B cell (primary cell): ENCODE measurements around the gene TMBIM4. TPM values are rescaled to one million over a fixed set of nuclear protein-coding genes. Genes with fewer than 3 reads are reported as not detected.

Source experiments
- ATAC-seq: fragments of 200-7000 bp; cut with Tn5 transposase; one replicate; pipeline ENCODE4 v1.10.0; 2021; ENCODE audit warnings: low read depth, mild to moderate bottlenecking, moderate number of reproducible peaks, moderate library complexity
- CTCF ChIA-PET: fragments of 350-600 bp; sonication (Branson Sonifier 250); formaldehyde crosslinking; loops from one replicate; lab custom pipeline; 2021; ENCODE audit warnings: antibody characterized with exemption, inconsistent platforms; lab: Charles Lee
- POLR2A ChIA-PET: fragments of 350-600 bp; sonication (Branson Sonifier 250); formaldehyde crosslinking; loops from one replicate; lab custom pipeline; 2021; ENCODE audit warnings: antibody characterized with exemption; lab: Charles Lee
- DNase-seq: peaks from one replicate; pipeline ENCODE4 v3.0.0; 2013
- H2AFZ ChIP-seq: 2 replicates; pipeline ENCODE4 v1.6.1; 2012; ENCODE audit warnings: mild to moderate bottlenecking, low read depth, low read length; ENCODE audit not compliant: insufficient read depth, poor library complexity, severe bottlenecking
- H3K27ac ChIP-seq, 2 donors: 1 replicate in 1 of 2; 2 replicates in 1 of 2; pipeline ENCODE4 v1.5.1; 2012 to 2013; ENCODE audit warnings: low read length in 2 of 2, mild to moderate bottlenecking in 2 of 2, moderate library complexity in 1 of 2
- H3K27me3 ChIP-seq, 4 experiments: fragments of 200-600 bp in 1 of 4; sonication (generic) in 1 of 4; replicated peaks in 1 of 4; 1 replicate in 2 of 4; 2 replicates in 2 of 4; pipeline versions ENCODE4 v1.6.1 to v1.7.0; 2013 to 2016; ENCODE audit warnings: low read length in 3 of 4, mild to moderate bottlenecking in 2 of 4, mixed read lengths in 1 of 4, moderate library complexity in 1 of 4; ENCODE audit not compliant: insufficient read depth in 4 of 4, control insufficient read depth in 3 of 4; ENCODE audit errors: control extremely low read depth in 1 of 4
- H3K36me3 ChIP-seq, 2 experiments: replicated peaks in 1 of 2; 1 replicate in 1 of 2; 2 replicates in 1 of 2; pipeline versions ENCODE4 v1.6.1 to v1.7.1; 2013; ENCODE audit warnings: low read length in 1 of 2; ENCODE audit not compliant: insufficient read depth in 2 of 2, control insufficient read depth in 1 of 2; ENCODE audit errors: control extremely low read depth in 1 of 2, extremely low read depth in 1 of 2
- H3K4me1 ChIP-seq, 2 donors: fragments of 200-600 bp in 1 of 2; sonication (generic) in 1 of 2; 1 replicate in 1 of 2; 2 replicates in 1 of 2; pipeline versions ENCODE4 v1.5.1 to v1.6.1; 2013 to 2017; ENCODE audit warnings: low read length in 2 of 2; ENCODE audit not compliant: control insufficient read depth in 2 of 2, insufficient read depth in 2 of 2
- H3K4me2 ChIP-seq: replicated peaks from 2 replicates; pipeline ENCODE3; 2012; ENCODE audit warnings: mild to moderate bottlenecking, low read depth, low read length; ENCODE audit not compliant: poor library complexity, severe bottlenecking
- H3K4me3 ChIP-seq, 5 experiments: fragments of 200-600 bp in 1 of 5; sonication (generic) in 1 of 5; 1 replicate in 3 of 5; 2 replicates in 2 of 5; pipeline versions ENCODE4 v1.5.1 to v1.7.0; 2011 to 2016; ENCODE audit warnings: low read length in 4 of 5, mild to moderate bottlenecking in 4 of 5, low read depth in 2 of 5, control low read depth in 1 of 5, moderate library complexity in 1 of 5; ENCODE audit not compliant: insufficient read depth in 1 of 5; ENCODE audit errors: control extremely low read depth in 1 of 5, extremely low read depth in 1 of 5
- H3K79me2 ChIP-seq: fragments of 200-600 bp; sonication (generic); one replicate; pipeline ENCODE4 v1.6.0; 2016; ENCODE audit warnings: low read length; ENCODE audit not compliant: control insufficient read depth, insufficient read depth
- H3K9ac ChIP-seq: fragments of 200-600 bp; sonication (generic); 2 replicates; pipeline ENCODE4 v1.6.1; 2017; ENCODE audit warnings: mild to moderate bottlenecking, low read length, moderate library complexity
- H3K9me3 ChIP-seq, 3 donors: one replicate each; pipeline versions ENCODE4 v1.6.1 to v1.7.1; 2013; ENCODE audit warnings: low read length in 2 of 3; ENCODE audit not compliant: control insufficient read depth in 2 of 3, insufficient read depth in 1 of 3; ENCODE audit errors: control extremely low read depth in 1 of 3
- H4K20me1 ChIP-seq: 2 replicates; pipeline ENCODE4 v1.6.0; 2012; ENCODE audit warnings: mild to moderate bottlenecking, low read length; ENCODE audit not compliant: insufficient read depth, control insufficient read depth, poor library complexity, severe bottlenecking
- H3K27ac Mint-ChIP-seq: one replicate; pipeline ENCODE4 v1.8.0; 2021; ENCODE audit warnings: mixed read lengths
- H3K27me3 Mint-ChIP-seq: one replicate; pipeline ENCODE4 v1.8.0; 2021; ENCODE audit warnings: mixed read lengths
- H3K4me1 Mint-ChIP-seq: one replicate; pipeline ENCODE4 v1.8.0; 2021; ENCODE audit warnings: mixed read lengths
- H3K4me3 Mint-ChIP-seq: one replicate; pipeline ENCODE4 v1.8.0; 2021; ENCODE audit warnings: mixed read lengths
- H3K9me3 Mint-ChIP-seq: one replicate; pipeline ENCODE4 v1.8.0; 2022; ENCODE audit warnings: mixed read lengths; ENCODE audit not compliant: insufficient read depth
- EZH2 ChIP-seq: IDR thresholded peaks from 2 replicates; pipeline ENCODE4 v1.6.1; 2012; ENCODE audit warnings: borderline replicate concordance, low read depth, mild to moderate bottlenecking, moderate library complexity, low read length; ENCODE audit not compliant: insufficient read depth, poor library complexity, severe bottlenecking
- WGBS: methylation state at CpG from one replicate; pipeline ENCODE4 v1.1.5; 2013; ENCODE audit warnings: missing lambda C conversion rate; ENCODE audit not compliant: insufficient coverage; 5-methylcytosine and 5-hydroxymethylcytosine counted together
- intact Hi-C: fragments of 100-400 bp; cut with micrococcal nuclease; formaldehyde crosslinking; loops from one replicate; pipeline ENCODE4 v1.10.0; 2022
- polyA plus RNA-seq: library from polyadenylated mRNA; depleted of rRNA; stranded (reverse); fragments of >200 nt; gene quantifications from 2 replicates; pipeline ENCODE4 v1.2.3, GENCODE V29; 2012
- total RNA-seq, 2 donors: library from RNA; stranded (reverse); fragments of 120-200 nt in 1 of 2; gene quantifications; 1 replicate in 1 of 2; 2 replicates in 1 of 2; pipeline versions ENCODE4 v1.2.3 to v1.2.4, GENCODE V29; 2013 to 2022
- TF ChIP-seq, protein P1 (sequence below): fragments of 200-600 bp; IDR thresholded peaks from one replicate; pipeline ENCODE4 v1.8.0; 2022; ENCODE audit warnings: antibody characterized with exemption, mild to moderate bottlenecking

TMBIM4 gene
- total and polyA plus RNA-seq, 2 donors (not counting 1 experiment from before 2014, with no cell fraction given): 85.1 to 88.1 TPM

GRCh38 chr12:66143868-66144267 is 25.9 kb downstream of the TMBIM4 start:
- Histone ChIP-seq H3K4me1 (peaks cover 5 to 17% of the 10 kb centered on the region in 2 donors), H3K36me3 (peaks cover 18 to 71% of the 10 kb centered on the region in 2 experiments), H3K27me3 (no peaks in the 10 kb centered on the region), H3K79me2 (peaks cover 29% of the 10 kb centered on the region), H3K4me3 (no peak overlapping the region), H4K20me1 (peaks cover 29% of the 10 kb centered on the region), H2AFZ (no peak overlapping the region), H3K4me2 (no peak overlapping the region), H3K9me3 (peaks cover 3 to 19% (median 3%) of the 10 kb centered on the region in 3 donors), H3K9ac (no peak overlapping the region), H3K27ac (peak overlapping the region in 1 of 2 donors; percentile 71)
- H3K4me1 Mint-ChIP-seq: peaks cover 17% of the 10 kb centered on the region
- intact Hi-C loops: loop anchor here (10.0 kb wide), 1 partner anchor 551 kb away; no protein-coding TSS in a partner anchor
- TF ChIP-seq, protein P1, sequence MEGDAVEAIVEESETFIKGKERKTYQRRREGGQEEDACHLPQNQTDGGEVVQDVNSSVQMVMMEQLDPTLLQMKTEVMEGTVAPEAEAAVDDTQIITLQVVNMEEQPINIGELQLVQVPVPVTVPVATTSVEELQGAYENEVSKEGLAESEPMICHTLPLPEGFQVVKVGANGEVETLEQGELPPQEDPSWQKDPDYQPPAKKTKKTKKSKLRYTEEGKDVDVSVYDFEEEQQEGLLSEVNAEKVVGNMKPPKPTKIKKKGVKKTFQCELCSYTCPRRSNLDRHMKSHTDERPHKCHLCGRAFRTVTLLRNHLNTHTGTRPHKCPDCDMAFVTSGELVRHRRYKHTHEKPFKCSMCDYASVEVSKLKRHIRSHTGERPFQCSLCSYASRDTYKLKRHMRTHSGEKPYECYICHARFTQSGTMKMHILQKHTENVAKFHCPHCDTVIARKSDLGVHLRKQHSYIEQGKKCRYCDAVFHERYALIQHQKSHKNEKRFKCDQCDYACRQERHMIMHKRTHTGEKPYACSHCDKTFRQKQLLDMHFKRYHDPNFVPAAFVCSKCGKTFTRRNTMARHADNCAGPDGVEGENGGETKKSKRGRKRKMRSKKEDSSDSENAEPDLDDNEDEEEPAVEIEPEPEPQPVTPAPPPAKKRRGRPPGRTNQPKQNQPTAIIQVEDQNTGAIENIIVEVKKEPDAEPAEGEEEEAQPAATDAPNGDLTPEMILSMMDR: no peak
- no peak for TF ChIP-seq EZH2
- no peak overlapping the region for H3K4me3 Mint-ChIP-seq
- ATAC-seq: no peak
- ChIA-PET POLR2A (no interaction called here), CTCF (interaction anchor here (0.5 kb wide), 1 partner anchor 70 kb away, joined by 4 read pairs; no protein-coding TSS in a partner anchor)
- DNase-seq: no peak
- peaks cover 6% of the 10 kb centered on the region for H3K9me3 Mint-ChIP-seq
- no peak overlapping the region for H3K27ac Mint-ChIP-seq
- no CpG with 5 or more reads among the region's 1 CpG for WGBS
- no peaks in the 10 kb centered on the region for H3K27me3 Mint-ChIP-seq

GRCh38 chr12:66142826-66143225 is 27.0 kb downstream of the TMBIM4 start:
- no peak for ATAC-seq
- Histone ChIP-seq H3K36me3 (peaks cover 21 to 68% of the 10 kb centered on the region in 2 experiments), H3K9me3 (peaks cover 3 to 19% (median 3%) of the 10 kb centered on the region in 3 donors), H2AFZ (no peak overlapping the region), H3K79me2 (peaks cover 25% of the 10 kb centered on the region), H3K27ac (no peak overlapping the region), H3K4me2 (no peak overlapping the region), H3K4me3 (no peak overlapping the region), H3K27me3 (no peaks in the 10 kb centered on the region), H4K20me1 (peaks cover 24% of the 10 kb centered on the region), H3K9ac (no peak overlapping the region), H3K4me1 (peaks cover 5 to 17% of the 10 kb centered on the region in 2 donors)
- no peak for TF ChIP-seq EZH2
- TF ChIP-seq, protein P1: no peak
- peaks cover 6% of the 10 kb centered on the region for H3K9me3 Mint-ChIP-seq
- no peak for DNase-seq
- no peaks in the 10 kb centered on the region for H3K27me3 Mint-ChIP-seq
- H3K27ac Mint-ChIP-seq: no peak overlapping the region
- no peak overlapping the region for H3K4me3 Mint-ChIP-seq
- CTCF ChIA-PET: no interaction called here
- intact Hi-C loops: loop anchor here (10.0 kb wide), 1 partner anchor 552 kb away; no protein-coding TSS in a partner anchor
- H3K4me1 Mint-ChIP-seq: peaks cover 15% of the 10 kb centered on the region
- POLR2A ChIA-PET: interaction anchor here (0.6 kb wide), 1 partner anchor 31 kb away, joined by 7 read pairs; no protein-coding TSS in a partner anchor
